Glomerular visceral epithelial cell (primary cell): Measurements from ENCODE around the gene DPP9.
A peak's percentile ranks its signal among the peaks of the same experiment; 100 is the strongest.
"Not testable (repeated sequence)": the region's sequence is repeated elsewhere in the genome, so short reads cannot be mapped to it uniquely, and the experiment has no call there.

Experiments used
- DNase-seq: peaks from one replicate; pipeline ENCODE4 v3.0.0-alpha.2; 2016; ENCODE audit errors: extremely low spot score

DPP9 gene

GRCh38 chr19:4688587-4688986, 35.1 kb downstream of the DPP9 start:
- no peak for DNase-seq

- no peak for DNase-seq
Observed at GRCh38 chr19:4687396-4687795, 36.2 kb downstream of the DPP9 start.

GRCh38 chr19:4686700-4687099, 36.9 kb downstream of the DPP9 start:
- no peak for DNase-seq

- DNase-seq = no peak
Observed at GRCh38 chr19:4684312-4685095, 39.1 kb downstream of the DPP9 start.

GRCh38 chr19:4682417-4683200, 41.0 kb downstream of the DPP9 start:
- DNase-seq = no peak

GRCh38 chr19:4680021-4680420, 43.6 kb downstream of the DPP9 start:
- DNase-seq = not testable (repeated sequence)

- no peak for DNase-seq
Observed at GRCh38 chr19:4678881-4679790, 44.5 kb downstream of the DPP9 start.

- DNase-seq = peak; percentile 34
Observed at GRCh38 chr19:4676955-4677731, 46.5 kb downstream of the DPP9 start.

GRCh38 chr19:4675346-4675745, 48.3 kb downstream of the DPP9 start:
- no peak for DNase-seq

GRCh38 chr19:4673726-4674125, 49.9 kb downstream of the DPP9 start:
- DNase-seq = no peak

GRCh38 chr19:4673216-4673615, 50.4 kb downstream of the DPP9 start:
- no peak for DNase-seq

GRCh38 chr19:4671185-4671851, 52.3 kb downstream of the DPP9 start:
- DNase-seq = peak; percentile 52

GRCh38 chr19:4669723-4670480, 53.7 kb downstream of the DPP9 start, which contains the start of gene MYDGF:
Gene MYDGF, minus strand, starts transcription at chr19:4670342. Its CDS starts 8 bp downstream, at chr19:4670334.
- peak; percentile 92 for DNase-seq

GRCh38 chr19:4664642-4665041, 59.0 kb downstream of the DPP9 start:
- no peak for DNase-seq

- no peak for DNase-seq
Observed at GRCh38 chr19:4662812-4663211, 60.8 kb downstream of the DPP9 start.

- no peak for DNase-seq
Observed at GRCh38 chr19:4662020-4662695, 61.5 kb downstream of the DPP9 start.

- DNase-seq = no peak
Observed at GRCh38 chr19:4660993-4661392, 62.6 kb downstream of the DPP9 start.

GRCh38 chr19:4660181-4660791, 63.4 kb downstream of the DPP9 start:
- no peak for DNase-seq

GRCh38 chr19:4657835-4658234, 65.8 kb downstream of the DPP9 start:
- DNase-seq = no peak
